Measurements from ENCODE around the gene C6orf47. TPM values are rescaled to one million over a fixed set of nuclear protein-coding genes. Genes with fewer than 3 reads are reported as not detected.

Gene C6orf47
- total and polyA plus RNA-seq, 2 of the 8 experiments (the other 6 are each of a cell fraction or from before 2014, with no cell fraction given): 4.7 to 14.6 TPM

DNA sequence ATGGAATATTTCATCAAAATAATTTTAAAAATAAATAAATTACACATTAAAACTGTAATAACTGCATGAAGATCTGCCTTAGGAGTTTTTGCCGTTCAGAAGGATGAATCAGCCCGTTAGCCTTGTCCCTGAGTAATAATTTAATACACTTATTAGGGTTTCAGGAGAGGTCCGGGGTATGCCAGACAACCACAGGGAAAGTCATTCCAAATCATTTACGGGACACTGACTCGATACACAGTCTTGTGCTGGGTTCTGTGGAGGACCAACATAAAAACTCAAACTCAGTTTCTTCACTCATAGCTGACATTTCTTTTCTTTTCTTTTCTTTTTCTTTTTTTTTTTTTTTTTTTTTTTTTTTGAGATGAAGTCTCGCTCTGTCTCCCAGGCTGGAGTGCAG is 45.4 kb upstream of the C6orf47 start (continued):
- TF ChIP-seq POLR2AphosphoS5 (IDR thresholded peaks at IDR 0.05; ENCODE audit: low read depth, low read length) (no peak), YY1 (IDR thresholded peaks at IDR 0.05; ENCODE audit: low read depth, low read length) (no peak), SP1 (IDR thresholded peaks at IDR 0.05; ENCODE audit: low read depth, low read length) (no peak)
- TF ChIP-seq, protein P1, sequence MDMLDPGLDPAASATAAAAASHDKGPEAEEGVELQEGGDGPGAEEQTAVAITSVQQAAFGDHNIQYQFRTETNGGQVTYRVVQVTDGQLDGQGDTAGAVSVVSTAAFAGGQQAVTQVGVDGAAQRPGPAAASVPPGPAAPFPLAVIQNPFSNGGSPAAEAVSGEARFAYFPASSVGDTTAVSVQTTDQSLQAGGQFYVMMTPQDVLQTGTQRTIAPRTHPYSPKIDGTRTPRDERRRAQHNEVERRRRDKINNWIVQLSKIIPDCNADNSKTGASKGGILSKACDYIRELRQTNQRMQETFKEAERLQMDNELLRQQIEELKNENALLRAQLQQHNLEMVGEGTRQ (IDR thresholded peaks at IDR 0.05; ENCODE audit: low read length): no peak
